Fibroblast of lung (primary cell): ENCODE data around the gene PTPRE.

ENCODE experiments used
- CTCF ChIP-seq, 2 donors: IDR thresholded peaks in 1 of 2; conservative IDR thresholded peaks in 1 of 2; 1 replicate in 1 of 2; 2 replicates in 1 of 2; pipeline ENCODE4 v1.5.1; 2011 to 2012; ENCODE audit warnings: low read length in 2 of 2, control low read depth in 1 of 2, inconsistent platforms in 1 of 2, low read depth in 1 of 2, mild to moderate bottlenecking in 1 of 2
- EZH2 ChIP-seq: IDR thresholded peaks from 2 replicates; pipeline ENCODE4 v1.5.1; 2012; ENCODE audit warnings: low read length, control low read depth, mild to moderate bottlenecking; ENCODE audit errors: missing control alignments

GRCh38 chr10:128114901-128115300 lies 208.0 kb downstream of the PTPRE start:
- no peak for TF ChIP-seq CTCF (conservative IDR thresholded peaks at IDR 0.05 in 1 of 2, IDR thresholded peaks at IDR 0.05 in 1 of 2; ENCODE audit: low read depth in 1 of 2, low read length in 2 of 2)
- no peak for TF ChIP-seq EZH2
